Keratinocyte (primary cell): Measurements from ENCODE around the gene DUSP7. TPM values are rescaled to one million over a fixed set of nuclear protein-coding genes. Genes with fewer than 3 reads are reported as not detected.

Experiments
- DNase-seq: peaks from one replicate; pipeline ENCODE4 v3.0.0-alpha.2; 2011; ENCODE audit warnings: low read depth, missing footprints, low spot score
- FAIRE-seq: peaks from 2 replicates; lab custom pipeline; 2011; peaks lifted over from hg19 to GRCh38; lab: Jason Lieb, UNC
- H2AFZ ChIP-seq: 2 replicates; pipeline ENCODE4 v1.6.0; 2012; ENCODE audit warnings: low read length, control low read depth, inconsistent platforms; ENCODE audit not compliant: control insufficient read depth
- H3K27ac ChIP-seq: 2 replicates; pipeline ENCODE4 v1.5.1; 2011; ENCODE audit warnings: low read length; ENCODE audit not compliant: control insufficient read depth, insufficient read depth
- H3K27me3 ChIP-seq: 3 replicates; pipeline ENCODE4 v1.6.0; 2011; ENCODE audit warnings: low read length; ENCODE audit not compliant: control insufficient read depth, insufficient read depth; ENCODE audit errors: extremely low read depth
- H3K36me3 ChIP-seq, 2 experiments: 2 replicates in 1 of 2; 3 replicates in 1 of 2; pipeline ENCODE4 v1.5.1; 2011; ENCODE audit warnings: low read length in 2 of 2, mild to moderate bottlenecking in 1 of 2; ENCODE audit not compliant: control insufficient read depth in 2 of 2, insufficient read depth in 2 of 2; ENCODE audit errors: extremely low read depth in 1 of 2
- H3K4me1 ChIP-seq: 3 replicates; pipeline ENCODE4 v1.5.1; 2011; ENCODE audit warnings: low read length; ENCODE audit not compliant: control insufficient read depth, insufficient read depth; ENCODE audit errors: extremely low read depth
- H3K4me2 ChIP-seq: 3 replicates; pipeline ENCODE4 v1.6.0; 2011; ENCODE audit warnings: low read depth, low read length; ENCODE audit not compliant: control insufficient read depth, insufficient read depth; ENCODE audit errors: extremely low read depth
- H3K4me3 ChIP-seq, 3 experiments: fragments of 200-600 bp in 1 of 3; sonication (generic) in 1 of 3; 2 replicates in 2 of 3; 3 replicates in 1 of 3; pipeline ENCODE4 v1.5.1; 2011 to 2016; ENCODE audit warnings: low read length in 3 of 3, mild to moderate bottlenecking in 3 of 3, control low read depth in 2 of 3, inconsistent platforms in 1 of 3, low read depth in 1 of 3, mixed read lengths in 1 of 3, mixed run types in 1 of 3, moderate library complexity in 1 of 3; ENCODE audit not compliant: control insufficient read depth in 2 of 3, insufficient read depth in 2 of 3; ENCODE audit errors: extremely low read depth in 1 of 3
- H3K79me2 ChIP-seq: 2 replicates; pipeline ENCODE4 v1.6.0; 2012; ENCODE audit warnings: low read length; ENCODE audit not compliant: control insufficient read depth, insufficient read depth
- H3K9ac ChIP-seq: 3 replicates; pipeline ENCODE4 v1.6.0; 2011; ENCODE audit warnings: low read length; ENCODE audit not compliant: control insufficient read depth, insufficient read depth; ENCODE audit errors: extremely low read depth
- H3K9me1 ChIP-seq: 3 replicates; pipeline ENCODE4 v1.6.0; 2011; ENCODE audit warnings: low read length; ENCODE audit not compliant: control insufficient read depth, insufficient read depth; ENCODE audit errors: extremely low read depth
- H3K9me3 ChIP-seq: 2 replicates; pipeline ENCODE4 v1.5.1; 2012; ENCODE audit warnings: low read depth, low read length; ENCODE audit not compliant: control insufficient read depth
- H4K20me1 ChIP-seq: 3 replicates; pipeline ENCODE4 v1.6.0; 2011; ENCODE audit warnings: low read length; ENCODE audit not compliant: control insufficient read depth, insufficient read depth; ENCODE audit errors: extremely low read depth
- CTCF ChIP-seq, 3 experiments: IDR thresholded peaks in 1 of 3; conservative IDR thresholded peaks in 1 of 3; optimal IDR thresholded peaks in 1 of 3; 2 replicates in 2 of 3; 3 replicates in 1 of 3; pipeline versions ENCODE3 to v1.5.1; 2011; ENCODE audit warnings: low read length in 3 of 3, mild to moderate bottlenecking in 3 of 3, moderate library complexity in 2 of 3, control low read depth in 1 of 3, inconsistent platforms in 1 of 3; ENCODE audit not compliant: insufficient read depth in 2 of 3; ENCODE audit errors: extremely low read depth in 1 of 3
- EZH2 ChIP-seq: IDR thresholded peaks from one replicate; pipeline ENCODE4 v1.6.1; 2012; ENCODE audit warnings: inconsistent platforms, mild to moderate bottlenecking, low read length, moderate library complexity
- dilution Hi-C: fragments of 300-500 bp; cut with MboI; formaldehyde crosslinking; loops from one replicate; pipeline ENCODE4 v1.7.0; 2020; ENCODE audit warnings: low sequenced_read_pairs; ENCODE audit not compliant: extremely low pct_ligation_motif_present
- polyA plus RNA-seq, 5 experiments: library from polyadenylated mRNA; depleted of rRNA in 3 of 5; stranded (reverse) in 3 of 5; stranded (forward) in 1 of 5; unstranded in 1 of 5; fragments of >200 nt; gene quantifications; 1 replicate in 1 of 5; 2 replicates in 3 of 5; 3 replicates in 1 of 5; pipeline versions ENCODE4 v1.2.1 to v1.2.3, GENCODE V29; 2011 to 2012; ENCODE audit warnings: missing spikeins in 2 of 5, low read depth in 1 of 5, low replicate concordance in 1 of 5

DUSP7 gene
- polyA plus RNA-seq, 1 donor (not counting 4 experiments of a cell fraction or from before 2014, with no cell fraction given) = 103 TPM

GRCh38 chr3:52039426-52039825 is 16.9 kb downstream of the DUSP7 start:
- Histone ChIP-seq H3K36me3 (no peaks in the 10 kb centered on the region), H4K20me1 (no peaks in the 10 kb centered on the region), H3K27me3 (no peaks in the 10 kb centered on the region), H3K9me3 (no peaks in the 10 kb centered on the region), H2AFZ (no peak overlapping the region), H3K27ac (no peak overlapping the region), H3K9ac (no peak overlapping the region), H3K9me1 (no peaks in the 10 kb centered on the region), H3K4me3 (no peak overlapping the region), H3K4me2 (no peak overlapping the region), H3K4me1 (peaks cover 45% of the 10 kb centered on the region), H3K79me2 (no peaks in the 10 kb centered on the region)
- FAIRE-seq = no peak
- dilution Hi-C loops = no loop called here
- no peak for TF ChIP-seq EZH2
- no peak for TF ChIP-seq CTCF (optimal IDR thresholded peaks at IDR 0.05 in 1 of 3, IDR thresholded peaks at IDR 0.05 in 1 of 3, conservative IDR thresholded peaks at IDR 0.05 in 1 of 3; ENCODE audit: extremely low read depth in 1 of 3, insufficient read depth in 2 of 3, low read length in 3 of 3)
- DNase-seq = no peak

DNA sequence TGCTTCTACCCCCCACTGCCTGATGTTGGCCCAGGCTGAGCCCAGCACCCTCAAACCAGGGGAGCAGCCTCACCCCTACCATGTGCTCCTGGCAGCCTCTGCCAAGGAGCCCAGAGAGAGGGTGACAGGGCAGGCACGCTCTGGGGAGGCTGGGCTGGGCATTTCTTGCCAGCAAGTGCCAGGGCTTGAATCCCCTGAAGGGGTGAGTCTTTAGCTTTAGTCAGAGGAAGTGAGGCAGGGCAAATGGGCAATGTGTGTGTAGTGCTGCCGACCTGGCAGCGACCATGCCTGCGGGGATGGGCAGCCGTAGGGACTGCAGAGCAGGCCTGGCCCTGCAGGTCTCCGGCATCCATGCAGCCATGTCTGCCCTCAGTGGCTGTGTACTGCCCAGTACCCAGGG is 18.1 kb downstream of the DUSP7 start:
- Histone ChIP-seq H3K36me3 (no peaks in the 10 kb centered on the region), H3K4me1 (peaks cover 36% of the 10 kb centered on the region), H3K9me1 (no peaks in the 10 kb centered on the region), H2AFZ (no peak overlapping the region), H3K9me3 (no peaks in the 10 kb centered on the region), H3K4me3 (no peak overlapping the region), H3K9ac (peak overlapping the region; percentile 20), H3K27me3 (no peaks in the 10 kb centered on the region), H3K4me2 (peak overlapping the region; percentile 48), H4K20me1 (no peaks in the 10 kb centered on the region), H3K79me2 (no peaks in the 10 kb centered on the region), H3K27ac (peak overlapping the region; percentile 1)
- FAIRE-seq (peak; percentile 88), DNase-seq (no peak)
- dilution Hi-C loops = no loop called here
- no peak for TF ChIP-seq EZH2
- no peak for TF ChIP-seq CTCF (optimal IDR thresholded peaks at IDR 0.05 in 1 of 3, IDR thresholded peaks at IDR 0.05 in 1 of 3, conservative IDR thresholded peaks at IDR 0.05 in 1 of 3; ENCODE audit: extremely low read depth in 1 of 3, insufficient read depth in 2 of 3, low read length in 3 of 3)
